HG02870 (cell line): ENCODE measurements around the gene AGAP3.

Experiments used
- ATAC-seq: cut with Tn5 transposase; IDR thresholded peaks from one replicate; pipeline ENCODE4 v1.9.1; 2021; ENCODE audit warnings: mild to moderate bottlenecking, moderate library complexity; ENCODE audit not compliant: unreplicated experiment

The AGAP3 gene

GRCh38 chr7:151134743-151135524 is 48.7 kb downstream of the AGAP3 start:
- no peak for ATAC-seq

GRCh38 chr7:151135525-151135845 is 49.2 kb downstream of the AGAP3 start:
- no peak for ATAC-seq

DNA sequence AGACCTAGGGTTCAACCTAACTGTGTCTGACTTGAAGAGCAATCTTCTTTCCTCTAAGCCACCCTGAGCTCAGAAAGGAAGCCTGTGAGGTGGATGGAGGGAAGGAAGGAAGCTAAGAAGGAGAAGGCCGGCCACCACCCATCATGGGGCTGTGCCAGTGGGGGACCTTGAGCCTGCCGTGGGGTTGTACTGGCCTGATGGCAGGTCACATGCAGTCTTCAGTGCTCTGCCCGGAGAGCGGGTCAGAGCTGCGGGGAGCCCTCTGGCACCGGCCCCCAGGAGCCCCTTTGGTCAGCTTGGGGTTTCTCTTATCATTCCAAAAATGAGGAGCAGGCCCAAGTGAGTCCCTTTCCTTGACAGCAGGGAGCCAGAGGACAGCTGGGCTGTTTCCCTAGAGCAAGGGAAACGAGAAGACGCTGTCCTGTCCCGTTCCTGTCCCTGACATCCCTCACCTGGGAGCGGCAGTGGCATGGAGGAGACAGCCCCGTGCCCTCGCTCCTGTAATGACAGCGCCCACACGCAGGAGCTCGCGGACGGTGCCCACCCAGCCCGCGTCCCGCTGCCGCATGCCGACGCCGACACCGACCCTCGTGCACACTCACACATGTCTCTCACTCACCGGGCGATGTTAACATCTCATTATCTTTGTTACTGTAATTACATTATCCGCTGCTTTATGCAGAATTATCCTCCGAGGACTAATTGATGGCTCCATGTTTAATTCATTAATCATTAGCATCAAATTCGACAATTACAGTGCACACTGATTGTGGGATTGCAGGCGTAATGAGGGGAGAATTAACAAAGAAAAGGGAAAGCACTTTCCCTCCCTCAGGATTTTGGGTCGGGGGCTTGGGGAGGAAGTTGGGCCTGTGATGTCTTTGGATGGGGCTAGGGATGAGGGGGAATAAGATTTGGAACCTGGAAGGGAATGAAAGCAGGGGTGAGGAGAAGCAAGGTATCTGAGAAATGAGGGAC is 49.9 kb downstream of the AGAP3 start:
- no peak for ATAC-seq

- ATAC-seq, result no peak
Measured at GRCh38 chr7:151137076-151137675, 50.9 kb downstream of the AGAP3 start.

- ATAC-seq, result no peak
Measured at GRCh38 chr7:151137791-151138152, 51.5 kb downstream of the AGAP3 start.

DNA sequence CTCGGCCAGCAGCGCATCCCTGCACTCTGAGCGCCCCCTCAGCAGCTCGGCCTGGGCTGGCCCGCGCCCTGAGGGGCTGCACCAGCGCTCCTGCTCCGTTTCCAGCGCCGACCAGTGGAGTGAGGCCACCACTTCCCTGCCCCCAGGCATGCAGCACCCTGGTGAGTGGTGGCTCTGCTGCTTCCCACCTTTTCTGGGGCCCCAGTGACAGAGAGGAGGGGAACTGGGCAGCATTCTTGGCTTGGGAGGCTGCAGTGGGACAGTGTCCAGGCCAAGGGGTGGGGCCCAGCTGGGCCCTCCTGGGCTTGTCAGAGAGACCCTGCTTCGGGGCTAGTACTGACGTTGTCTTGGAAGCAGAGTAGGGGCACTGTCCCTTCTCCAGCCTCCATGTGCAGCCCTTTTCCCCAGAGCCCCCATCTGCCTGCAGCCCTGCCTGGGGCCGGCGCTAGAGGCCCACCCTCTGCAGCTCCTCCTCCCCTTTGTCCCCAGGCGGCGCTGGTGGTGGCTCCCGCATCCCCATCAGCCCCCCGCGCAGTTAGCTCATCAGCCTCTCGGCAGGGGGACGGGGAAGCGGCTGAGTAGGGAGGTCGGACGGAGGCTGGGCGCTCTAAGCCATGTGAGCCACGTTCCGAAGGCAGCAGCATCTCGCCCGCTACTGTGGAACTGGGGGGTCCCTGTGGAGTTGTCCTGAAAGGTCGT is 52.0 kb downstream of the AGAP3 start:
- no peak for ATAC-seq

DNA sequence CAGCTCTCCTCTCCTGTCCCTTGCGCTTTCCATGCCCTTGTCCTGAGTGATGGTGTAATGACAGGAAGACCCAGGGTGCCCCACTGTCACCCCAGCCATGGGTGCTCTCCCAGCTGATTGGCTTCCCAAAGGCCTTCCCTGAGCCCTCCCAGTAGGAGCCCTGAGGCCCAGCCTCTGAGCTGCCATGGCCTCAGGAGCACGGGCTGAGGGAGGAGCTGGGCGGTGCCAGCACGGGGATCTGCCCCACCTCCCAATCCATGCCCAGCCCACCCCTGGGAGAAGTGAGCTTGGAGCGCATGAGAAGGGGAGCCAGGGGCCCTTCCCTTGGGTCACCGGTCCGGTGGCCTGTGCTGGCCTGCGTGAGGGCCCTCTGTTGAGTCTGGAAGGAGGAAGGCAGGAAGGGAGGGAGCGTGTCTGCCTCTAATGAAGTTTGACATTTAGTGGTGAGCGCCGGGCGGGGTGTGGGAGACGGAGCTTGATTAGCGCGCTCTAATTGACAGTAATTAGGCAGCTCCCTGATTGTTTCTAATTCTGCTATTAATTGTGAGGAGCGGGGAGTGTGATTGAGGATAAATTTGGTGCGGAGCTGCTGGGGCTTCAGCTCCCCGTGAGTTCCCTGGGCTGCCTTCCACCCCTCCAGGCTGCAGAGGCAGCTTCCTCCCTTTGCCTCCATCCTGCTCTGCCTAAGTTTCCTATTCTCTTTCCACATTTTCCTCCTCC is 53.0 kb downstream of the AGAP3 start:
- ATAC-seq, result no peak

- no peak for ATAC-seq
Measured at GRCh38 chr7:151139791-151140190, 53.5 kb downstream of the AGAP3 start.

DNA sequence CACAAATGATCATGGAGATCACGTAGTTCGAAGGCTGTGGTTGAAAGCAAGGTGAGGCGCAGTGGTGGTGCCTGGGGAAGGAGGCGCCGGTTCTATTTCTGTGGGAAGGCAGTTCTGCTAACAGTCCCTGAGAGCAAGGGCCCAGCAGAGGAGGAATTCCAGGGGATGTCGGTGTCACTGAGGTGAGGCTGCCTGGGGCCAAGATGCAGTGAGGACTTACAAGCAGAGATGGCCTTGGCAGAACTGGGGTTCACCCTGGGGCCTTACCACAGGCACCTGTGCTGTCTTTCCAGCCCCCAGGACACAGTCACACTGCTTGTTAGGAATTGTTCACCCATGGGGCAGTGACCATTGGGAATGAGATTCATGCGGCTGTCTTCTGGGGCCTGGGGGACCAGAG is 54.6 kb downstream of the AGAP3 start:
- ATAC-seq, result no peak

DNA sequence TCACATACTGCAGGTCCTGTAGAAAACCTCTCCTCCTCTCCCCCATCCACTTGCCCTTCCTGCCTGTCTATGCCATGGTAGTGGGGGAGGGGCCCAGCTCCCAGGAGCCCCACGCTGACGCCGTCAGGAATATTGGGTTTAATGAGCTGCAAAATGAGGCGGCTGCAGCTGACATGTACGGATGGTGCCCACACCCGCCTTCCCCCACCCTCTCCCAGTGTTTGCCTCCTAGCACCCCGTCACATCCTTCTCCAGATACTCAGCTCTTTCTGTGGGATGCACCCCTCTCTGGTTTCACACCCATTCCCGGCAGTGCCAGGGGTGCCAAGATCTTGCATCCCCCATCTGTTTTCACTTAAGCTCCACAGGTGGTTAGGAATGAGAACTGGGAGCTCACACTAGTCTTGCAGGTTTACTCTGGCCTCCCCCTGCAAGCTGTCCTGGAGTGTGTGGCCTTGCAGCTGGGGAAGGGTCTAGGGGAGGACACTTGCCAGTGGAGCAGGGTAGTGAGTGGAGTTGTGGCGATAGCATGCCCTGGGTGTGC is 55.1 kb downstream of the AGAP3 start:
- ATAC-seq, result no peak

- ATAC-seq, result no peak
Measured at GRCh38 chr7:151141855-151142685, 55.8 kb downstream of the AGAP3 start.

GRCh38 chr7:151142686-151143040 is 56.4 kb downstream of the AGAP3 start:
- no peak for ATAC-seq

DNA sequence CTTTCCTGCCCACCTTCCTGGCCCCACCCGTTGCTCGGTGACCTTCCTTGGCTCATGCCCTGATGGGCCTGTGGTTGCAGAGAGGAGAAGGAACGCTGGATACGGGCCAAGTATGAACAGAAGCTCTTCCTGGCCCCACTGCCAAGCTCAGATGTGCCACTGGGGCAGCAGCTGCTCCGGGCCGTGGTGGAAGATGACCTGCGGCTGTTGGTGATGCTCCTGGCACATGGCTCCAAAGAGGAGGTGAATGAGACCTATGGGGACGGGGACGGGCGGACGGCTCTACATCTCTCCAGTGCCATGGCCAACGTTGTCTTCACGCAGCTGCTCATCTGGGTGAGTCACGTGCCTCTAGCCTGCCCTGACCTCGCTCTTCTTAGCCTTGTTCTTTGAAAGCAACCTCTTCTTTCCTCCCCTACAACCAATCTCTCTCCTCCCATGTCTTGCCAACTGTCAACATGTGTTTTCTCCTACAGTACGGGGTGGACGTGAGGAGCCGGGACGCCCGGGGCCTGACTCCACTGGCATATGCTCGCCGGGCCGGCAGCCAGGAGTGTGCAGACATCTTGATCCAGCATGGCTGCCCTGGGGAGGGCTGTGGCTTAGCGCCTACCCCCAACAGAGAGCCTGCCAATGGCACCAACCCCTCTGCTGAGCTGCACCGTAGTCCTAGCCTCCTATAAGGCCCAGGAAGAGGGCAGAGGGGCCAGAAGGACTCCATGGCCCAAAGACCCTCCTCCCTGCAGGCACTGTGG is 57.2 kb downstream of the AGAP3 start:
- no peak for ATAC-seq

DNA sequence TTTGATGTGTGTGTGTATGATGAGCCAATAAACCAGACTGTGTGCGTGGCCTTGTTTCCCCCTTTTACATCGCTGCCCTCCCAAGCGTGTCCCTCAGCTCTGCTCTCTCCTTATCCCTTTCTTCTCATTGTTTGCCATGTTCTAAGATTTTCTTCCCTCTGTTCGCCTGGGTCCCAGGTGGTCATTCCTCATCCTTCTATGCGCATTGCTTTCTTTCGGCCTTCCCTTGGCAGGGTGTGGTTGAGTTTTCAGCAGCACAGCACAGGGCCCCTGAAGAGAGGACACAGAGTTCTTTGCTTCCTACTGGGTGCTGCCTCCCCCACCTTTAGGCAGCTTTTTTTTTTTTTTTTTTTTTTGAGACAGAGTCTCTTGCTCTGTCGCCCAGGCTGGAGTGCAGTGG is 58.1 kb downstream of the AGAP3 start:
- no peak for ATAC-seq

- no peak for ATAC-seq
Measured at GRCh38 chr7:151146761-151147160, 60.5 kb downstream of the AGAP3 start.

- ATAC-seq, result no peak
Measured at GRCh38 chr7:151148319-151149259, 62.3 kb downstream of the AGAP3 start.

- no peak for ATAC-seq
Measured at GRCh38 chr7:151150388-151150787, 64.1 kb downstream of the AGAP3 start.
